Suprapubic skin (tissue), 2 donors: Measurements from ENCODE around the gene MUC5AC.

Source experiments
- EP300 ChIP-seq: sonication (generic); formaldehyde crosslinking; IDR thresholded peaks from one replicate; pipeline ENCODE4 v1.6.1; 2017; ENCODE audit warnings: antibody characterized with exemption
- POLR2A ChIP-seq, 2 donors: fragments of 450-650 bp; IDR thresholded peaks; one replicate each; pipeline ENCODE4 v1.6.1; 2017; ENCODE audit warnings: antibody characterized with exemption in 2 of 2, mild to moderate bottlenecking in 2 of 2, moderate library complexity in 2 of 2

GRCh38 chr11:1149545-1149944, 8.2 kb upstream of the MUC5AC start:
- TF ChIP-seq EP300 (no peak), POLR2A (IDR thresholded peaks at IDR 0.05) (no peak)
